HG03095 (cell line): Measurements from ENCODE around the gene OR6C2.
"Not testable (repeated sequence)": the region's sequence is repeated elsewhere in the genome, so short reads cannot be mapped to it uniquely, and the experiment has no call there.

Experiments used
- ATAC-seq: cut with Tn5 transposase; IDR thresholded peaks from one replicate; pipeline ENCODE4 v1.9.1; 2021; ENCODE audit warnings: moderate library complexity; ENCODE audit not compliant: unreplicated experiment

The OR6C2 gene

GRCh38 chr12:55470088-55470829 is 26.4 kb downstream of the OR6C2 start, which contains the start of gene OR6C70:
Gene OR6C70 (minus strand): TSS chr12:55470138. CDS start chr12:55470138, 0 bp downstream.
- no peak for ATAC-seq

- no peak for ATAC-seq
These were observed 28.4 kb downstream of the OR6C2 start for GRCh38 chr12:55472264-55472663.

- not testable (repeated sequence) for ATAC-seq
These were observed 35.3 kb downstream of the OR6C2 start for GRCh38 chr12:55479136-55479535.

- ATAC-seq, result not testable (repeated sequence)
These were observed 40.4 kb downstream of the OR6C2 start for GRCh38 chr12:55484284-55484683.

GRCh38 chr12:55492078-55492477 is 48.2 kb downstream of the OR6C2 start, which contains the start of gene OR6C68:
Gene OR6C68 (plus strand): TSS chr12:55492378. CDS start chr12:55492378, 0 bp downstream.
- no peak for ATAC-seq

GRCh38 chr12:55495490-55495889 is 51.6 kb downstream of the OR6C2 start:
- no peak for ATAC-seq

GRCh38 chr12:55499231-55499630 is 55.4 kb downstream of the OR6C2 start:
- ATAC-seq, result no peak

GRCh38 chr12:55499810-55500252 is 56.0 kb downstream of the OR6C2 start:
- ATAC-seq, result no peak

GRCh38 chr12:55501601-55502000 is 57.7 kb downstream of the OR6C2 start:
- no peak for ATAC-seq
